Inflammatory macrophage treated with lipopolysaccharide for 1 hour (primary cell): ENCODE results near the gene OGFOD3.
A peak's percentile ranks its signal among the peaks of the same experiment; 100 is the strongest.
"Not testable (repeated sequence)": the region's sequence is repeated elsewhere in the genome, so short reads cannot be mapped to it uniquely, and the experiment has no call there.

Source experiments
- DNase-seq, 2 donors: peaks; one replicate each; pipeline ENCODE4 v3.0.0-alpha.2; 2020 to 2022

The OGFOD3 gene, protein sequence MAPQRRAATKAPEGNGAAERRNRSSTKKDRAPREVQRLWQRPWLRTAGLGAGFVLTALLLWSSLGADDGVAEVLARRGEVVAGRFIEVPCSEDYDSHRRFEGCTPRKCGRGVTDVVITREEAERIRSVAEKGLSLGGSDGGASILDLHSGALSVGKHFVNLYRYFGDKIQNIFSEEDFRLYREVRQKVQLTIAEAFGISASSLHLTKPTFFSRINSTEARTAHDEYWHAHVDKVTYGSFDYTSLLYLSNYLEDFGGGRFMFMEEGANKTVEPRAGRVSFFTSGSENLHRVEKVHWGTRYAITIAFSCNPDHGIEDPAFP

DNA sequence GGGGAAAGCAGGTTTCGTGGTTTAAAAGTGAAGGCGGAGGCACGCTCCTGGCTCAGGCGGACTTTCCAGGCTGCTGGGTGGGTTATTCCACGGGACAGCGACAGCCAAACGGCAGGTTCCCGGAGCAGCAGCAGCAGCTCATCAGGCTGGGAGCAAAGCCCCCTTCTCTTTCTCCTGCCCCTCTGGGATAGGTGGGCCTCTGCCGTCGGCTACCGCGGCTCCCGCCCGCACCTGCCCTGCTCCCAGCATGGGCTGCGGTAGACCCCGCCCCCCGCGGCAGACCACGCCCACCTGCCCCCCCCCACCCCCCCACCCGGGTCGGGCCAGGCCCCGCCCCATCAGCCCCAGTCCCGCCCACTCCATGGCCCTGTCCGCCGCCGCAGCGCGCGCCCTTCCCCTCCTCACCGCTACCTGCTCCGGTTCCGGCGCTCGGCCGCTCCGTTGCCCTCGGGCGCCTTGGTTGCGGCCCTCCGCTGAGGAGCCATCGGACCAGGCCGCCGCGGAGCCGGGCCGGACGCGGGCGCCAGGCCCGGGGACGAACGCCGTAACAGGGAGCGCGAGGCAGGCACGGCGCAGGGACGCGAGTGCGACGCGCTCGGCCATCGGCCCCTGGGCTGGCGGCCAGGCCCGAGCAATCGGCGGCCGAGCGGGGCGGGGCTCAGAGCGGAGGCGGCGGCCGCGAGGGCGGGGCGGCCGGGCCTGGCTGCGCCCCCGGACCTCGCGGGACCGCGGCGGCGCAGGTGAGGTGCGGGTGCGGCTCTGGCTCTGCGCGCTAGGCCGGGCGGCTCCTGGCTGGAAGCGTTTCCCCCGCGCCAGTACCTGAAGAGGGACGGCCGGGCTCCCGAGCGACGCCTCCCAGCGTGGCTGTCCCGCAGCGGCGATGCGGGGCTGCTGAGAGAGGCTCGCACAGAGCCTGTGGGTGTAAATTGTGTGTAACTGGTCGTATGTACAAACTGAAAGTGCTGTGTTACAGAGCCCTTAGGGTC lies at the start of gene OGFOD3, which contains the start of gene HEXD:
OGFOD3 (minus strand) TSS at position 586 of the 986 bp plus-strand sequence; CDS start at position 485, 101 bp downstream.
HEXD (plus strand) TSS at position 347 of the 986 bp plus-strand sequence. CDS start 1,453 bp downstream, outside the sequence.
- DNase-seq: peak; percentile 74 to 81

DNA sequence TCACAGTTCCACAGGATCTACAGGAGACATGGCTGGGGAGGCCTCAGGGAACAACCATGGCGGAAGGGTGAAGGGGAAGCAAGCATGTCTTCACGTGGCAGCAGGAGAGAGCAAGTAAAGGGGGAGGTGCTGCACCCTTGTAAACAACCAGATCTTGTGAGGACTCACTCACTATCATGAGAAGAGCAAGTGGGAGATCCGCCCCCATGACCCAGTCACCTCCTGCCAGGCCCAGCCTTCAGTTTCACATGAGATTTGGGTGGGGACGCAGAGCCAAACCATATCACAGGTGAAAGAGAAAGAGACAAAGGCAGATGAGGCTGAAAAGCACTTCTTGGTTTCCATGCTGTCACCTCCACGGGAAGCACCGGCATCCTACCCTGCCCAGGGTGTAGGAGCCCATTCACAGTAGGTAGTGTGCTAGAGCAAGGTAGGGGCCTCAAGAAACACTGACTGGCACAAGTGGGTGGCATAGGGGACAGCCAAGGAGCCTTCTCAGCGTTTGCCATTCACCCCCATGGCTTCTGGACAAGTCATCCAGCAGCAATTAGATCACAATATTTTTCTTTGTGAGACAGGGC lies 46.7 kb upstream of the OGFOD3 start:
- no peak for DNase-seq

DNA sequence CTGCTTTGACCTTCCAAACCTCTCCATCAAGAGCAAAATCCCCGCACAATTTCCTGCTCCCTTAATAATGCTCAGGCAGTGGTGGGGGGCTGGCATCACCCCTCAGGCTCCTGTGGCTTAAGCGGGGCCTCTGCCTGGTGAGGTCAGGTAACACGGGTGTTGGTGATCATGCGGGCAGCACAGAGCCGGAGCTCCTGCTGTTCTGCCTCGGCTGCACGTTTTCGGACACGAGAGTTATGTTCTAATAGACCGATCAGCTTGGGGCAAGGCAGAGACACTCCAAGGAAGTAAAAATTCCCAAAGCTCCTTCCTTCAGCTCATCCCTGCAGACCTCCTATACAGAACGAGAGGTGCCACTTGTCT lies 46.2 kb upstream of the OGFOD3 start:
- no peak for DNase-seq

DNA sequence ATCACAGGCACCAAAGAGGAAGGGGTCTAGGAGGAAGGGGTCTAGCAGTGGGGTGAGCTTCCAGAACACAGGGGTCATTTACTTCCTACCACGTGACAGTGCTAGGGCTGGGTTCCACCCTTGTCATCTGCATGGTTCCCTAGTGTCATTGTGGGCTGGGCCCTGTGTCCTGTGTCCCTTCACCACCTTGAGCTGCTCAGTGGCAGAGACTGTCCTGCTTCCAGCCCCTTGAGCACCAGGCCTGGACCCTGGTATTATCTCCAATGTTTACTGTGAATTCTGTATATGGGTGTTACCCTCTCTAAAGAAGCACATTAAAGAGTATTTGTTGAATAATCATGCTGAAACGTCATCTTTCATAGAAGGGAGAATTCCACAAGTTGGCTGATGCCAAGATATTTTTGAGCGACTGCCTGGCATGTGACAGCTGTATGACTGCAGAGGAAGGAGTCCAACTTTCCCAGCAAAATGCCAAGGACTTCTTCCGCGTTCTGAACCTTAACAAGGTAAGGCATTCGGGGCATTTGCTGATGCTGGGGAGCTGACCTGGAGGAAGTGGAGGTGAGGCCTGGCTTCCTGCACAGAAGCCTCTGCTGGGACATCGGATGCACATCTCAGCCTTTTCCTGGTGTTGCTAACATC lies 45.7 kb upstream of the OGFOD3 start:
- DNase-seq: no peak

DNA sequence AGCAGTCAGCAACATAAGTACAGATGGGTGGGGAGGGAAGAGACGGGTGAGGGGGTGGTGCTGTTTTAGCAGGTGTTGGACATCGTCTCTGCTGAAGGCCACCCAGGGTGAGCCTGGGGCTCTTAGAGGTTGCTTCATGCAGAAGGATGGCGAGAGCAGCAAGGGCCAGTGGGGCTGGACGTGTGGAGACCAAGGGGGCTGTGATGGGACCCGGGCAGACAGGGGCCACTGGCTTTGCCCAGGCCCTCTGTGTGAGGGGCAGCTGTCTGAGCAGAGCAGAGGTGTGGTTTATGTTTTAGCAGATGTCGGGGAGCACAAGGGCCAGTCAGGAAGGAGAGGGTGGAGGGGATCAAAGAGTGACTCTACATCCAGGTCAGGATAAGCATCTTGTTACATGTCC lies 45.0 kb upstream of the OGFOD3 start:
- no peak for DNase-seq

DNA sequence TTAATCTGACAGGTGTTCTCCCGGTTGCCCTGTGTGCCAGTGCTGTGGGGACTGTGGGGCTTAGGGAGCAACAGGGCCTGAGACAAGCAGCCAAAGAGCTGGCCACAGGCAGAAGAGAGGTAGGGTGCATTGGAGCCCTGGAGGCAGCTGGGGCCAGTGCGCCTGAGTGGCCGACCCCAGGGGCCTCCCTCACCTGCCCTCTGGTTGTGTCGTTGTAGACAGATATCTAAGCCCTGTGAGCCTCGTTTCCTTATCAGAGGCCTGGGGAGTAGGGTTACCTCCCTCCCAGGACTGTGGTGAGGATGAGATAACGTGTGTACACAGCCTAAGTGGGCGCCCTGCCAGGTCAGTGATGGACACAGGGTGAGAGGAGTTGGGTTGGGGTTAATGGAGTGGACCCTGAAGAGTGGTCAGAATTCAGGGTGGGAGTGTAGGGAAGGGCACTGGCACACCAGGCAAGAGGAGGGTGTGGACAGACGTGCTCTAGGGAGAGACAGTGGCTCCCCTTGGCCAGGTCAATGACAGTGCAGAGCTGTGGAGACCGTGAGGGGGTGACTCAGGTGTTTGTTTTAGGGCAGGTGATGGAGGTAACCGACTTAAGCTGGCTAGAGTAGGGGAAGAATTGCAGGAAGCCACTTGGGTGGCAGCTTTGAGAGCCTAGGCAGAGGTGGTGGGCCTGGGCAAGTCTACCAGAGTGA lies 43.6 kb upstream of the OGFOD3 start:
- DNase-seq: no peak

DNA sequence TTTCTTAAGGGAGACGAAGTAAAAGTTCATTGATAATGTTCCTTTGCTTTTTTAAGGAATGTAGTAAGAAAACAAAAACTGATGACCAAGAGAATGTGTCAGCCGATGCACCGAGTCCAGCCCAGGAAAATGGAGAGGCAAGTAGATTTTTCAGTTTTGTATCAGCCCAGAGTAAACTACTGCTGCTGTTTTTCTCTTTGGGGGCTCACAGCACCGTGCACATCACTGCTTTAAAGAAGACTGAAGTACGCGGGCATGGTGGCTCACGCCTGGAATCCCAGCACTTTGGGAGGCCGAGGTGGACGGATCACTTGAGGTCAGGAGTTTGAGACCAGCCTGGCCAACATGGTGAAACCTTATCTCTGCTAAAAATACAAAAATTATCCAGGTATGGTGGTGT lies 41.5 kb upstream of the OGFOD3 start:
- not testable (repeated sequence) for DNase-seq

DNA sequence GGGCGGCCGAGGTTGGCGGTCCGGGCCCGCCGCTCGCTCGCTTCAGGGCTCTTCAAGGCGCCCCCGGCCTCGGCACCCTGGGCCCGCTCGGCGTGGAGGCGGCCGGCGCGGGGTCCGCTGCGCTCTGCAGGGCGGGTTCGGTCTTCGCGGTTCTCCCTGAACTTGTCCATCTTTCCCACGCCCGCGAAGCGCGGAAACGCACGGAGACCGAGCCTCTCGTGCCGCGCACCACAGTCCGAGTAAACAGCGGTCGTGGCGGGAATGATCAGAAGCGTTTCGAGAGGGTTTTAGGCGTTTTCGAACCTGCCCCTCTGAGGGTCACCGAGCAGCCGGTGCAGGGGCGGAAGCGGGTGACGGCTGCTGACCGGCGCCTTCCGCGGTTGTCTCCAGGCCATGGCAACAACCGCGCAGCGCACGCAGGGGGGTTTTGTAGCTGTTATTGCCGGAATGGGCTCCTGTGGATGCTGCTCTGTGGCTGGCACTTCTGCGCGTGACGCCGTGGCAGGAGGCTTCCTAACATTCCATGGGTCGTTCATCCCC lies 40.6 kb upstream of the OGFOD3 start:
- DNase-seq: peak in 1 of 2 donors; percentile 7

DNA sequence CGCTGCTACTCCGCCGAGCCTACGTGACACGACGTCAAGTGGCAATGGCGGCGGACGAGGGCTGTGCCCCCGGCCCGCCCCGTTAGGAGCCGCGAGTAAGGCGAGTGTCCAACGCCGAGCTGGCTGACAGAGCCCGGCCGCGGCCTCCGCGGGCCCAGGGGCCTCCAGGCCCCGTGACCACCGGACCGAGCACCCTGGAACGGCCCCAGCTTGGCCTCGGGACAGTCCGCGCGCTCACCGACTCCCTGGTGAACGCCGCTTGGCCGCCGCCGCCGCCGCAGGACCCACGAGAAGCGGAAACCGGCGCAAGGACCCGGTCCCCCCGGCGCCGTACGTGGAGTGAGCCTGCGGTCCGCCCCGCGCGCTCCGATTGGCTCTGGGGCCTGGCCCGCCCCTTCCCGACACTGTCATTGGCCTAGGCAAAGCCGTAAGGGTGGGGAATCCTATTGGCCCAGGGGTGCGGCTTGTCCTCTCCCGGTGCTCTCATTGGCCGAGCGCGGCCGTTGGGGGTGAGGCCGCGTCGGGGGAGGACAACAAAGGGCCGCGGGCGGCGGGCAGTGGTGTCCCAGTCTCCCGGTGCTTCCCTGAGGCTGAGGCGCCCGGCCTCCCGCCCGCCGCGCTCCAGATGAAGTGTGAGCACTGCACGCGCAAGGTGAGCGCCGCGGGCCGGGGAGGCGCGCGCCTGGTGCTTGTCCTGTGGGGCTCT lies 39.9 kb upstream of the OGFOD3 start, which contains the start of gene NARF:
NARF (plus strand) TSS at position 563 of the 706 bp plus-strand sequence; CDS start at position 626, 63 bp downstream.
- peak; percentile 96 to 98 for DNase-seq

DNA sequence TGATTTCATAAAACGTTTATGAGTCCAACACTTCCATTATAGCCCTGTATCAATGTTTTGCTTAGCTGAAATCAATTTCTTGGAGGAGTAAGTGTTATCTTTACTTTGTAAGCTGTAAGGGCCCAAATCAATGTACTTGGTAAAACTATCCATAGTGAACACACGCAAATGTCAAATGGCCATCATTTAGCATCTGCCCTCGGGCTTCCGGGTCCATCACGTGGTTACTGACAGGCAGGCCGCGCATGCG lies 39.5 kb upstream of the OGFOD3 start:
- DNase-seq: peak; percentile 88 to 91

DNA sequence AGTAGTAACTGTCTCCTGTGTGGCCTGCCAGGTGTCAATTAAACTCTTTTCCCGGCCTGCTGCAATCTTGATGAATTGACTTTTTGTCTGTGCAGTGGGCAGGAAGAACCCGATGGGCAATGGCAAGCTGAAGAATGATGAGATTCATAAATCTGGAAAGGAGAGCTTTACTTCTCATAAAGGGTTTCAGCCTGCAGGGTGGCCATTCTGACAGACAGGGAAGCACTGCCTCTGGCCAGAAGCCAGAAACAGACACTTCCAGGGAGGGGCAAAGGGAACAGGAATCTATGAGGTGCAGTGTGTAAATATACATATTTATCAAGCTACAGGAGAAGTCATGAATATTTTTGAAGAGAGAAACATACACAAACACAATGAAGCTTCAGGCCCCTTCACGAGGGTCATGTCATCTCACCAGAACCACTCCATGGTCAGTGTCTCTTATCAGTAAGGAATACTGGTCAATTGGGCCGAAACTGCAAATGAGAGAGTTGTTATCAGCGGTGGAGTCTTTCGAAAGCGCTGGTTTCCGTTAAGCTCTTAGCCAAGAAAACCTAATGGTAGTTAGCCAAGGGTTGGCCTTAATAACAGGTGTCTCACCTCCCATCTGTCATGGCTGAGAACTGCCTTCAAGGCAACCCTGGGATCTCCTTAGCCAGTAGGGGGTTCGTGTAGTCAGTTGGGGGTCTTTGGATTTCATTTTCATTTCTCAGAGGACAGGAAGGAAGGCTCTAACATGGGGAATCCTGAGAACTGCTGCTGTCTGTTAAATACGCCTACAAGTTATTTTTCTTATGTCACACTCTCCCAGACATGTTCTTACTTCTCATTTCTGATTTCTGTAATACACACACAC lies 38.9 kb upstream of the OGFOD3 start:
- peak; percentile 44 to 84 for DNase-seq

DNA sequence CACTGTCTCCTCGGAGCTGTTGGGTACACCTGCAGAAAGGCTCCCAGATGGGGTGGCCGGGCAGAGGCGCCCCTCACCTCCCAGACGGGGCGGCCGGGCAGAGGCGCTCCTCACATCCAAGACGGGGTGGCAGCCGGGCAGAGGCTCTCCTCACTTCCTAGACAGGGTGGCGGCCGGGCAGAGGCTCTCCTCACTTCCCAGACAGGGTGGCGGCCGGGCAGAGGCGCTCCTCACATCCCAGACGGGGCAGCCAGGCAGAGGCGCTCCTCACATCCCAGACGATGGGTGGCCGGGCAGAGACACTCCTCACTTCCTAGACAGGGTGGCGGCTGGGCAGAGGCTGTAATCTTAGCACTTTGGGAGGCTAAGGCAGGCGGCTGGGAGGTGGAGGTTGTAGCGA lies 35.3 kb upstream of the OGFOD3 start:
- DNase-seq: not testable (repeated sequence)

DNA sequence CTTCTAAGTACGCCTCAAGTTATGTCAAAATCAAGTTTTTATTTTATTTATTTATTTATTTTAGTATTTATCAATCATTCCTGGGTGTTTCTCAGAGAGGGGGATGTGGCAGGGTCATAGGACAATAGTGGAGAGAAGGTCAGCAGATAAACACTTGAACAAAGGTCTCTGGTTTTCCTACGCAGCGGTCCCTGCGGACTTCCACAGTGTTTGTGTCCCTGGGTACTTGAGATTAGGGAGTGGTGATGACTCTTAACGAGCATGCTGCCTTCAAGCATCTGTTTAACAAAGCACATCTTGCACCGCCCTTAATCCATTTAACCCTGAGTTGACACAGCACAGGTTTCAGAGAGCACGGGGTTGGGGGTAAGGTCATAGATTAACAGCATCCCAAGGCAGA lies 34.8 kb upstream of the OGFOD3 start:
- DNase-seq: not testable (repeated sequence)

DNA sequence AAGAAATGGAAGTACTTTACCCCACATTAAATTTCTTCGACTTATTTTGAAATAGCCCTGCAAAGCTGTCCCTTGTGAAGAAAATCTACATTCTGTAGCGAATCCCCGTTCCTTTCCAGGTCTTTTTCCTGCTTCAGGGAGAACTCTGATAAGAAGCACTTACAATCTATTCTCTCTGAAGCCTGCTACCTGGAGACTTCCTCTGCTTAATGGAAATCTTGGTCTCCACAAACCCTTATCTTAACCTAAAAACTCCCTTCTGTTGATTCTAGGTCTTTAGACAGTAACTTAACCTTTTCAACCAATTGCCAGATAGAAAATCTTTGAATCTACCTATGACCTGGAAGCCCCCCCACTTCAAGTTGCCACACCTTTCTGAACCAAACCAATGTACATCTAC lies 33.8 kb upstream of the OGFOD3 start:
- no peak for DNase-seq

DNA sequence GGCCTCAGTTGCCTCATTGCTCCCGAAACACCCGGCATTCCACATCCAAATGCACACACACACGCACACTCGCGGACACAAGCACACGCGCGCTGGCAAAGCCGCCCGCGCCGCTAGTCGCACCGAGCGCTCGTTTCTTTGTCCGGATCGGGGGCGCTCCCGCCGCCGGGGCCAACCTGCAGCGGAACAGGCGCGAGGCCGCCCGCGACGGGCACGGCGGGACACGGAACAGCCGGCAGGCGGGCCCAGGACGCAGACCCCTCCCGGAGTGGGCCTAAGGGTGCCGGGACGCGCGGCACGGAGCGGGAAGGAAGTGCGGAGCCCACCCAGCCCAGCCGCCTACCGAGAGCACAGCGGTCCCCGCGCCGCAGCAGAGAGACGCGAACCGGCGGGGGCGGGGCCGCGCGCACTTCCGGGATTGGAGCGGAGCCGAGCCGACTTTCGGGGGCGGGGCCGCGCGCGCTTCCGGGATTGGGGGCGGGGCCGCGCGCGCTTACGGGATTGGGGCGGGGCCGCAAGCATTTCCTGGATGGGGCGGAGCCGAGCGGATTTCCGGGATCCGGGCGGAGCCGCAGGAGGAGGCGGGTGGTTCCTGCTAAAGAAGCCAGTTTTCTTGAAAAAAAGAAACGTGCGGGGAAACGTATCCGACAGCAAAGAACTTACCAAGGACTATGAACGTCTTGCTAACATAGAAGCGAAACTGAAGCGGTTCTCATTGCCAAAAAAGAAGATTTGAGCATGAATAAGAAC lies 32.1 kb upstream of the OGFOD3 start, which contains the start of gene CYBC1:
CYBC1 (minus strand) TSS at position 396 of the 750 bp plus-strand sequence. CDS start 1,498 bp downstream, outside the sequence.
- peak; percentile 89 to 98 for DNase-seq

DNA sequence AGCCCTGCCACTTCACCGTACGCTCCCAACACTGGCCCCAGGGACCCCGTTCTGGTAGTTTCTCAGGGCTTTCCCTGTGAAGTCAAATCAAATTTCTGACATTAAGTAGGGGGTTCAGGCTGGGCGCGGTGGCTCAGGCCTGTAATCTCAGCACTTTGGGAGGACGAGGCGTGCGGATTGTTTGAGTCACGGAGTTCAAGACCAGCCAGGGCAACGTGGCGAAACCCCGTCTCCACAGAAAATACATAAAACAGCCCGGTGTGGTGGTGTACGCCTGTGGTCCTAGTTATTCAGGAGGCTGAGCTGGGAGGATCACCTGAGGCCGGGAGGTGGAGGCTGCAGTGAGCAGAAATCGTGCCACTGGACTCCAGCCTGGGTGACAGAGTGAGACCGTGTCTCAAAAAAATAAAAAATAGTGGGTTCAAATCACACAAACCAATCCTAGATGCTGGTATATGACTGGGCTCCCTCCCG lies 31.5 kb upstream of the OGFOD3 start:
- DNase-seq: peak in 1 of 2 donors; percentile 10

DNA sequence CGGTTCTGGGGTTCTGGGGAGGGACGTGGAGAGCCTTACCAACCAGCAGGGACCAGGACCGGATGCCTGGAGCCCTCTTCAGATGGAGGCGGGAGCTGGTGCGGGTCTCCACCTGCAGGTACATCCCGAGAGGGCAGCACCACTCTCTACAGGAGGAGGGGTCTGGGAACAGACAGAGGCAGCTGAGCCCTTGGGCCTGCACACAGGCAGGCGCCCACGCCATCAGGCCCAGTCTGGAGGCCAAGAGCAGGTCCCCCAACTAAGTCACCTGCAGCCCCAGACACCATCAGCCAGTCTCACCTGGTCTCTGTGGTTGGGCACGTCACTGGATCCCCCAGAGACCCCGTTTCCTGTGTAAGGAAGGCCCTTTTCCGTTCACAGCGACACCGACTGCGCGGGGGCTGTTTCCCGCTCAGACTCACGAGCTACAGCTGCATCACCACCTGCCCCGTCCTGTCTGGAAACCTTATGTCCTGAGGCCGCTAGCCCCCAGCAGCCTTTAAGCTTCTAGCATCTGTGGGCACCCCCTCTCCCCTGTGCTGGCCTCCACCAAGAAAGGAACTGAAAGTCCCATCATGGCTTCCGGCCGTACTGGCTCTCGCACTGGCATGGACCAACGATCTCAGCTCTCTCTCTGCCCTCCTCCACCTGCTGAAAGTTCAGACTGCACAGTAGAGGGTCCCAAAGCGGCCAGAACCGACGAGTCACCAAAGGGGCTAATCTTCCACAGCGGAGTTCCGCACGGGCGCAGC lies 30.9 kb upstream of the OGFOD3 start:
- peak in 1 of 2 donors; percentile 36 for DNase-seq

DNA sequence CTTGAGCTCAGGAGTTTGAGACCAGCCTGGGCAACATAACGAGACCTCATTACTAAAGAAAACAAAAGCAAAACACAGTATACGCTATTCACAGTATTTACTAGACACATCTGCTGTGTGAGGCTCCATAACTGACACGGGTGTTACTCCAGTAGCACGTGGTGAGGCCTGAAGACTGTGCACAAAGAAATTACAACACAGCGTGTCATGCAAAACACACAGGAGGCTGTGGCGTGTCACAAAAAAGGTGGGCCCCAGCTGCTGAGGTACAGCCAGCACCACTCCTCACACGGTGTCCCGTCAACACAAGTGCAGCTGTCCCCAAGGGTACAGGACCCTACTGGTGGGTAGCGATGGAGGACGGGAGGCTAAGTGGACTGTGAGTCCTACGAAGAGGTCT lies 29.5 kb upstream of the OGFOD3 start:
- no peak for DNase-seq
